ENCODE measurements around the gene BLNK. TPM values are rescaled to one million over a fixed set of nuclear protein-coding genes. Genes with fewer than 3 reads are reported as not detected.

Gene BLNK
- total RNA-seq, 1 experiment from 2014 or later: 7.5 TPM

GRCh38 chr10:96236876-96237275, 34.5 kb downstream of the BLNK start:
- Mint-ChIP-seq H3K4me1 (ENCODE audit: low read depth, unreplicated experiment) (peaks cover 23% of the 10 kb centered on the region), H3K9me3 (ENCODE audit: low read depth, unreplicated experiment) (no peaks in the 10 kb centered on the region), H3K27ac (ENCODE audit: unreplicated experiment) (no peak overlapping the region), H3K4me3 (ENCODE audit: low read depth, unreplicated experiment) (no peak overlapping the region), H3K36me3 (ENCODE audit: insufficient read depth, unreplicated experiment) (no peaks in the 10 kb centered on the region), H3K27me3 (ENCODE audit: unreplicated experiment) (no peaks in the 10 kb centered on the region)
- no peak for DNase-seq
- BruUV-seq (replicated peaks): no TSS peak
- TF ChIP-seq, protein P1, sequence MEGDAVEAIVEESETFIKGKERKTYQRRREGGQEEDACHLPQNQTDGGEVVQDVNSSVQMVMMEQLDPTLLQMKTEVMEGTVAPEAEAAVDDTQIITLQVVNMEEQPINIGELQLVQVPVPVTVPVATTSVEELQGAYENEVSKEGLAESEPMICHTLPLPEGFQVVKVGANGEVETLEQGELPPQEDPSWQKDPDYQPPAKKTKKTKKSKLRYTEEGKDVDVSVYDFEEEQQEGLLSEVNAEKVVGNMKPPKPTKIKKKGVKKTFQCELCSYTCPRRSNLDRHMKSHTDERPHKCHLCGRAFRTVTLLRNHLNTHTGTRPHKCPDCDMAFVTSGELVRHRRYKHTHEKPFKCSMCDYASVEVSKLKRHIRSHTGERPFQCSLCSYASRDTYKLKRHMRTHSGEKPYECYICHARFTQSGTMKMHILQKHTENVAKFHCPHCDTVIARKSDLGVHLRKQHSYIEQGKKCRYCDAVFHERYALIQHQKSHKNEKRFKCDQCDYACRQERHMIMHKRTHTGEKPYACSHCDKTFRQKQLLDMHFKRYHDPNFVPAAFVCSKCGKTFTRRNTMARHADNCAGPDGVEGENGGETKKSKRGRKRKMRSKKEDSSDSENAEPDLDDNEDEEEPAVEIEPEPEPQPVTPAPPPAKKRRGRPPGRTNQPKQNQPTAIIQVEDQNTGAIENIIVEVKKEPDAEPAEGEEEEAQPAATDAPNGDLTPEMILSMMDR (IDR thresholded peaks at IDR 0.05; ENCODE audit: unreplicated experiment): no peak
- intact Hi-C loops (cut with micrococcal nuclease; ENCODE audit: unreplicated experiment): no loop called here
- CTCF ChIA-PET: no interaction called here

DNA sequence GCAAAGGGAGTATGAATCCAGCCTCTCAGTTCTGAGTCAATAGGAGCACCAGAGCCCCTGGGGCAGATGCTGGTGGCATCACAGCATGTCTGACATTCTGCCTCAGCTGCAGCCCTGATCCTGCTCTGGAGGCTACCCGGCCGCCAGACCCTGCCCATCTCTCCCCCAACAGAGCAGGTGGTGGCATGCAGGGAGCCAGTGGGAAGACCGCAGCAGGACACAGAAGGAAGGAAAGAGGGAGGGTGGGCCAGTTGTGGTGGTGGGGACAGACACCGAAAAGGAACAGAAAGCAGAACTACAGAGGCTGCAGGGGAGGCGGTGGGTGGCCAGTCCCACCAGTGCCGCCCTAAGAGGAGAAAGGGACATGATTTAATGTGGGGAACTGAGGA, 35.3 kb downstream of the BLNK start:
- BruUV-seq (replicated peaks): no TSS peak
- Mint-ChIP-seq H3K9me3 (ENCODE audit: low read depth, unreplicated experiment) (no peaks in the 10 kb centered on the region), H3K36me3 (ENCODE audit: insufficient read depth, unreplicated experiment) (no peaks in the 10 kb centered on the region), H3K4me1 (ENCODE audit: low read depth, unreplicated experiment) (peaks cover 23% of the 10 kb centered on the region), H3K4me3 (ENCODE audit: low read depth, unreplicated experiment) (no peak overlapping the region), H3K27ac (ENCODE audit: unreplicated experiment) (no peak overlapping the region), H3K27me3 (ENCODE audit: unreplicated experiment) (no peaks in the 10 kb centered on the region)
- TF ChIP-seq, protein P1 (IDR thresholded peaks at IDR 0.05; ENCODE audit: unreplicated experiment): no peak
- DNase-seq: no peak
- CTCF ChIA-PET: no interaction called here
- intact Hi-C loops (cut with micrococcal nuclease; ENCODE audit: unreplicated experiment): no loop called here

DNA sequence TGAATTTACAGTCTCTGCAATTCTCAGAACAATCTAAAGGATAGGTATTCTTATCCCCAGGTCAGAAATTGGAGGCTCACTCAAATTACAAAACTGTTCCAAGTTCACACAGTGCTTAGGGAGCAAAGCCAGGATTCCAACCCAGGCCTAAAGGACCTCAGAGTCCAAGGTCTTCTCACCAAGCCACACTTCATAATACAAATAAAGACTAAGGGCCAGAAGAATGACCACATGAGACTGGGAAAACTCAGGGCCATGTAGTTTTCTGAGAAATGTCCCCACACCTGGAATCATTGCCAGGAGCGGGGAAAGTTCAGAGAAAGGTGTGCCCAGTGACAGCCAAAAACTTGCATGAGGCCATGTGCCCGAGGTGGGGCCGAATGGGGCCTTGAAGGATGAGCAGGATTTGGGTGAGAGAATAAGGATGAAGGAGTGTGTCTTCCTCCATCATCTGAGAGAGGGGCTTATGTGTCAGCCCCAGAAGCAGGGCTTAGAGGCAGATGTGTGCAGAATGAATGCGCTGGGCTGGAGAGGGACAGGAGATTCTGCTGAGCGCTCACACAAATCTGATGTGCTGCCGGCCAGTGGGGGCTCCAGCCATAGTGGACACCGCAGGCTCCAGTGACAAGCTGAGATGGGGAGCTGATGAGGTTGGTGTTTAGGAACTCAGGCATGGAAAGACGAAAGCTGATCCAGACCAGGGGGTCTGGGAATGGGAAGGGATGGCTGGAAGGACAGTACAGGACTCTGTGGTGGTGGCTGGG, 35.9 kb downstream of the BLNK start:
- BruUV-seq (replicated peaks): no TSS peak
- intact Hi-C loops (cut with micrococcal nuclease; ENCODE audit: unreplicated experiment): no loop called here
- TF ChIP-seq, protein P1 (IDR thresholded peaks at IDR 0.05; ENCODE audit: unreplicated experiment): no peak

GRCh38 chr10:96233959-96234358, 37.4 kb downstream of the BLNK start:
- no peak overlapping the region for H3K4me3 Mint-ChIP-seq (ENCODE audit: low read depth, unreplicated experiment)
- CTCF ChIA-PET: interaction anchor here (0.6 kb wide), 1 partner anchor 133 kb away, joined by 3 read pairs; no protein-coding TSS in a partner anchor

More for the DNA sequence above, 35.9 kb downstream of the BLNK start:
- no peaks in the 10 kb centered on the region for H3K27me3 Mint-ChIP-seq (ENCODE audit: unreplicated experiment)
- DNase-seq: no peak
- CTCF ChIA-PET: no interaction called here
- no peak overlapping the region for H3K4me3 Mint-ChIP-seq (ENCODE audit: low read depth, unreplicated experiment)
- H3K36me3 Mint-ChIP-seq (ENCODE audit: insufficient read depth, unreplicated experiment): no peaks in the 10 kb centered on the region
- no peaks in the 10 kb centered on the region for H3K9me3 Mint-ChIP-seq (ENCODE audit: low read depth, unreplicated experiment)
- H3K4me1 Mint-ChIP-seq (ENCODE audit: low read depth, unreplicated experiment): peaks cover 23% of the 10 kb centered on the region
- H3K27ac Mint-ChIP-seq (ENCODE audit: unreplicated experiment): no peak overlapping the region

More at GRCh38 chr10:96233959-96234358, 37.4 kb downstream of the BLNK start:
- Mint-ChIP-seq H3K9me3 (ENCODE audit: low read depth, unreplicated experiment) (no peaks in the 10 kb centered on the region), H3K27me3 (ENCODE audit: unreplicated experiment) (no peaks in the 10 kb centered on the region), H3K4me1 (ENCODE audit: low read depth, unreplicated experiment) (peaks cover 9% of the 10 kb centered on the region), H3K27ac (ENCODE audit: unreplicated experiment) (no peak overlapping the region), H3K36me3 (ENCODE audit: insufficient read depth, unreplicated experiment) (peaks cover 7% of the 10 kb centered on the region)
- DNase-seq: no peak
- no TSS peak for BruUV-seq (replicated peaks)
- TF ChIP-seq, protein P1 (IDR thresholded peaks at IDR 0.05; ENCODE audit: unreplicated experiment): no peak
- intact Hi-C loops (cut with micrococcal nuclease; ENCODE audit: unreplicated experiment): no loop called here

All from Calu3 (cell line).